HG03108 (cell line): ENCODE results near the gene CCDC39.
A peak's percentile ranks its signal among the peaks of the same experiment; 100 is the strongest.
"Not testable (repeated sequence)": the region's sequence is repeated elsewhere in the genome, so short reads cannot be mapped to it uniquely, and the experiment has no call there.

Experiments
- ATAC-seq: cut with Tn5 transposase; IDR thresholded peaks from one replicate; pipeline ENCODE4 v1.9.1; 2021; ENCODE audit warnings: moderate library complexity; ENCODE audit not compliant: unreplicated experiment

The CCDC39 gene

GRCh38 chr3:180626844-180627243 is 52.4 kb downstream of the CCDC39 start:
- peak; percentile 96 for ATAC-seq

GRCh38 chr3:180624714-180625113 is 54.6 kb downstream of the CCDC39 start:
- ATAC-seq, result no peak

- ATAC-seq, result no peak
Observed at GRCh38 chr3:180619723-180620122, 59.6 kb downstream of the CCDC39 start.

GRCh38 chr3:180618563-180618962 is 60.7 kb downstream of the CCDC39 start:
- not testable (repeated sequence) for ATAC-seq

GRCh38 chr3:180617049-180617448 is 62.2 kb downstream of the CCDC39 start:
- no peak for ATAC-seq

GRCh38 chr3:180615954-180616353 is 63.3 kb downstream of the CCDC39 start:
- ATAC-seq, result no peak

- no peak for ATAC-seq
Observed at GRCh38 chr3:180612364-180612763, 66.9 kb downstream of the CCDC39 start.

GRCh38 chr3:180611006-180611405 is 68.3 kb downstream of the CCDC39 start:
- ATAC-seq, result no peak

- ATAC-seq, result peak; percentile 92
Observed at GRCh38 chr3:180601688-180602666, 77.3 kb downstream of the CCDC39 start, which contains the start of gene TTC14. Gene TTC14 (plus strand): TSS chr3:180602163. CDS start chr3:180602262, 99 bp downstream.

- no peak for ATAC-seq
Observed at GRCh38 chr3:180600473-180600872, 78.8 kb downstream of the CCDC39 start.

- ATAC-seq, result no peak
Observed at GRCh38 chr3:180595559-180595935, 83.7 kb downstream of the CCDC39 start.

- peak; percentile 71 for ATAC-seq
Observed at GRCh38 chr3:180594631-180595558, 84.4 kb downstream of the CCDC39 start.

- ATAC-seq, result not testable (repeated sequence)
Observed at GRCh38 chr3:180593631-180594030, 85.7 kb downstream of the CCDC39 start.

- no peak for ATAC-seq
Observed at GRCh38 chr3:180590396-180590795, 88.9 kb downstream of the CCDC39 start.

- no peak for ATAC-seq
Observed at GRCh38 chr3:180580934-180581333, 98.4 kb downstream of the CCDC39 start.

- no peak for ATAC-seq
Observed at GRCh38 chr3:180575571-180575970, 103.7 kb downstream of the CCDC39 start.

GRCh38 chr3:180571831-180572598 is 107.3 kb downstream of the CCDC39 start:
- ATAC-seq, result peak; percentile 64

GRCh38 chr3:180570238-180570637 is 109.1 kb downstream of the CCDC39 start:
- ATAC-seq, result no peak

- ATAC-seq, result no peak
Observed at GRCh38 chr3:180564676-180565075, 114.6 kb downstream of the CCDC39 start.
